ENCODE results near the gene ELAVL3.

GRCh38 chr19:11457115-11457514, 23.7 kb downstream of the ELAVL3 start:
- TF ChIP-seq EP300 (IDR thresholded peaks at IDR 0.05) (no peak), CTCF (IDR thresholded peaks at IDR 0.05) (no peak), POLR2A (IDR thresholded peaks at IDR 0.05) (no peak)
